HCT116 (cell line): Measurements from ENCODE around the gene RBM26. TPM values are rescaled to one million over a fixed set of nuclear protein-coding genes. Genes with fewer than 3 reads are reported as not detected.
A peak's percentile ranks its signal among the peaks of the same experiment; 100 is the strongest.

Experiments
- ATAC-seq: fragments of 200-7000 bp; cut with Tn5 transposase; 2 replicates; pipeline ENCODE4 v1.9.1; 2020; ENCODE audit warnings: mild to moderate bottlenecking, moderate library complexity
- BruUV-seq: library from RNA; stranded (reverse); fragments of 400-500 nt; replicated peaks from 2 replicates; lab custom pipeline; 2021; lab: Mats Ljungman, UMichigan
- CTCF ChIA-PET: fragments of 300-600 bp; sonication (Branson Sonifier 250); formaldehyde crosslinking; loops from one replicate; lab custom pipeline; 2021; ENCODE audit warnings: antibody characterized with exemption; lab: Charles Lee
- POLR2A ChIA-PET: fragments of 300-600, 350-600 bp; sonication (Branson Sonifier 250); formaldehyde crosslinking; loops from one replicate; lab custom pipeline; 2021; ENCODE audit warnings: antibody characterized with exemption; lab: Charles Lee
- RAD21 ChIA-PET, 2 experiments: fragments of 300-600 bp; sonication (Branson Sonifier 250); formaldehyde crosslinking; loops; one replicate each; lab custom pipeline; 2023; ENCODE audit warnings: low total read pairs in 2 of 2; ENCODE audit not compliant: uncharacterized antibody in 2 of 2, unreplicated experiment in 2 of 2, low non-redundant PET in 1 of 2; lab: Charles Lee
- DNase-seq: peaks from one replicate; pipeline ENCODE4 v3.0.0-alpha.2; 2010; ENCODE audit warnings: low read depth, low spot score
- H2AFZ ChIP-seq: fragments of 200-600 bp; shearing (Covaris generic), sonication (generic); 2 replicates; pipeline ENCODE4 v1.6.1; 2017; ENCODE audit warnings: low read depth, mixed run types, mixed read lengths, antibody characterized with exemption, low read length; ENCODE audit not compliant: poor library complexity, severe bottlenecking
- H3K27ac ChIP-seq: 2 replicates; pipeline ENCODE4 v1.5.1; 2012; ENCODE audit warnings: low read depth, low read length
- H3K27me3 ChIP-seq: fragments of 200-600 bp; sonication (generic); 2 replicates; pipeline ENCODE4 v1.6.1; 2016; ENCODE audit warnings: mixed run types, low read length, mixed read lengths; ENCODE audit not compliant: insufficient read depth
- H3K36me3 ChIP-seq, 2 experiments: fragments of 200-500 bp in 1 of 2; fragments of 200-600 bp in 1 of 2; sonication (Bioruptor generic) in 1 of 2; sonication (generic) in 1 of 2; 2 replicates each; pipeline versions ENCODE4 v1.5.1 to v1.6.1; 2014 to 2016; ENCODE audit warnings: low read length in 2 of 2, inconsistent platforms in 1 of 2, mixed read lengths in 1 of 2, mixed run types in 1 of 2; ENCODE audit not compliant: insufficient read depth in 2 of 2, control insufficient read depth in 1 of 2
- H3K4me1 ChIP-seq, 2 experiments: fragments of 200-600 bp in 1 of 2; sonication (generic) in 1 of 2; 2 replicates each; pipeline versions ENCODE4 v1.5.1 to v1.6.1; 2012 to 2017; ENCODE audit warnings: low read length in 2 of 2, inconsistent platforms in 1 of 2, mild to moderate bottlenecking in 1 of 2, mixed read lengths in 1 of 2, mixed run types in 1 of 2, moderate library complexity in 1 of 2; ENCODE audit not compliant: insufficient read depth in 2 of 2, control insufficient read depth in 1 of 2
- H3K4me2 ChIP-seq: fragments of 200-600 bp; sonication (generic); 2 replicates; pipeline ENCODE4 v1.6.1; 2017; ENCODE audit warnings: mixed run types, low read length, mixed read lengths
- H3K4me3 ChIP-seq, 2 experiments: fragments of 200-600 bp in 1 of 2; sonication (generic) in 1 of 2; replicated peaks in 1 of 2; 2 replicates each; pipeline ENCODE4 v1.5.1; 2011 to 2016; ENCODE audit warnings: low read length in 2 of 2, control low read depth in 1 of 2, low read depth in 1 of 2, mild to moderate bottlenecking in 1 of 2, mixed read lengths in 1 of 2, mixed run types in 1 of 2
- H3K79me2 ChIP-seq: fragments of 200-600 bp; sonication (generic); 2 replicates; pipeline ENCODE4 v1.6.1; 2017; ENCODE audit warnings: mild to moderate bottlenecking, mixed run types, low read length, moderate library complexity, mixed read lengths; ENCODE audit not compliant: insufficient read depth
- H3K9ac ChIP-seq: fragments of 200-600 bp; sonication (generic); 2 replicates; pipeline ENCODE4 v1.6.1; 2016; ENCODE audit warnings: low read length, mixed read lengths
- H3K9me2 ChIP-seq: fragments of 200-600 bp; sonication (generic), shearing (Covaris generic); 2 replicates; pipeline ENCODE4 v1.6.1; 2017; ENCODE audit warnings: mixed run types, mild to moderate bottlenecking, moderate library complexity; ENCODE audit not compliant: insufficient read depth
- H3K9me3 ChIP-seq, 2 experiments: fragments of 200-500 bp in 1 of 2; fragments of 200-600 bp in 1 of 2; sonication (Bioruptor generic) in 1 of 2; sonication (generic) in 1 of 2; 2 replicates each; pipeline ENCODE4 v1.6.1; 2014 to 2017; ENCODE audit warnings: low read length in 2 of 2, mixed read lengths in 2 of 2, inconsistent platforms in 1 of 2, low read depth in 1 of 2, mild to moderate bottlenecking in 1 of 2, mixed run types in 1 of 2, moderate library complexity in 1 of 2; ENCODE audit not compliant: control insufficient read depth in 1 of 2, insufficient read depth in 1 of 2
- H4K20me1 ChIP-seq: fragments of 200-600 bp; sonication (generic), shearing (Covaris generic); 2 replicates; pipeline ENCODE4 v1.6.1; 2017; ENCODE audit warnings: mixed run types, mild to moderate bottlenecking, moderate library complexity; ENCODE audit not compliant: insufficient read depth
- EGR1 ChIP-seq: IDR thresholded peaks from 2 replicates; pipeline ENCODE4 v1.6.1; 2012; ENCODE audit warnings: low read depth
- FOSL1 ChIP-seq: IDR thresholded peaks from 2 replicates; pipeline ENCODE4 v1.6.1; 2012; ENCODE audit warnings: low read depth
- RAD21 ChIP-seq: IDR thresholded peaks from 2 replicates; pipeline ENCODE4 v1.6.1; 2012; ENCODE audit warnings: low read depth, mild to moderate bottlenecking
- REST ChIP-seq: IDR thresholded peaks from 2 replicates; pipeline ENCODE4 v1.6.1; 2012; ENCODE audit warnings: low read depth
- TCF7L2 ChIP-seq: IDR thresholded peaks from 2 replicates; pipeline ENCODE4 v1.7.0; 2011; ENCODE audit warnings: borderline replicate concordance, inconsistent platforms; ENCODE audit not compliant: insufficient read depth, insufficient read length; ENCODE audit errors: extremely low read depth
- YY1 ChIP-seq: IDR thresholded peaks from 2 replicates; pipeline ENCODE4 v1.6.1; 2011; ENCODE audit warnings: low read length, low read depth, moderate library complexity, mild to moderate bottlenecking; ENCODE audit not compliant: insufficient replicate concordance; ENCODE audit errors: extremely low read depth
- ZBTB33 ChIP-seq: IDR thresholded peaks from 2 replicates; pipeline ENCODE4 v1.6.1; 2011; ENCODE audit warnings: mild to moderate bottlenecking, low read length, moderate library complexity; ENCODE audit not compliant: insufficient replicate concordance; ENCODE audit errors: extremely low read depth
- ZNF274 ChIP-seq: fragments of 200-500 bp; sonication (Bioruptor generic); IDR thresholded peaks from 2 replicates; pipeline ENCODE4 v1.6.1; 2014; ENCODE audit warnings: mild to moderate bottlenecking, low read depth, low read length, inconsistent platforms
- intact Hi-C: fragments of 100-400 bp; cut with micrococcal nuclease; formaldehyde crosslinking; loops from 2 replicates; pipeline ENCODE4 v1.10.0; 2022
- total RNA-seq: library from RNA; stranded (reverse); gene quantifications from one replicate; pipeline ENCODE4 v1.2.1, GENCODE V29; 2021; ENCODE audit not compliant: unreplicated experiment

The RBM26 gene
- total RNA-seq, 1 experiment from 2014 or later, result 52.5 TPM

- H3K36me3 ChIP-seq, result peaks cover 3 to 14% of the 10 kb centered on the region in 2 experiments; a peak in 1 of 4 replicates
- ATAC-seq (no peak), DNase-seq (no peak)
- H3K4me2 ChIP-seq, result peak overlapping the region; percentile 85
- H3K9me3 ChIP-seq, result no peaks in the 10 kb centered on the region
- H3K27ac ChIP-seq, result no peak overlapping the region
- H3K4me3 ChIP-seq, result peak overlapping the region; percentile 77 to 91
- TSS peak; percentile 53 for BruUV-seq
- peaks cover 7 to 26% of the 10 kb centered on the region in 2 experiments; a peak in 3 of 4 replicates for H3K4me1 ChIP-seq
- H3K9ac ChIP-seq, result peak overlapping the region; percentile 96
- ChIA-PET CTCF (no interaction called here), POLR2A (no interaction called here), RAD21 (no interaction called here)
- intact Hi-C loops, result no loop called here
- no peak overlapping the region for H2AFZ ChIP-seq
- H3K9me2 ChIP-seq, result no peaks in the 10 kb centered on the region
- TF ChIP-seq TCF7L2, result no peak
- no peak for TF ChIP-seq ZBTB33
- TF ChIP-seq FOSL1, result no peak
- no peak for TF ChIP-seq REST
- no peak for TF ChIP-seq ZNF274
- TF ChIP-seq EGR1, result no peak
- TF ChIP-seq YY1, result no peak
- no peak for TF ChIP-seq RAD21
- TF ChIP-seq, all 23 proteins: peak for 0
- H3K27me3 ChIP-seq, result no peaks in the 10 kb centered on the region
- peaks cover 92% of the 10 kb centered on the region for H3K79me2 ChIP-seq
- peaks cover 7% of the 10 kb centered on the region; the same call in 1 of the 2 replicates for H4K20me1 ChIP-seq
Observed at GRCh38 chr13:79404361-79404760, 1.7 kb downstream of the RBM26 start.
